HEK293 (cell line): ENCODE measurements around the gene FAM168A.

ENCODE experiments used
- CTCF ChIA-PET: fragments of 350-600 bp; formaldehyde crosslinking; extraction: SDS; loops from one replicate; lab custom pipeline; 2021; ENCODE audit warnings: antibody characterized with exemption; lab: Yijun Ruan, JAX
- POLR2A ChIA-PET: fragments of 300-600 bp; formaldehyde crosslinking; extraction: SDS; loops from one replicate; lab custom pipeline; 2020; ENCODE audit warnings: antibody characterized with exemption, inconsistent platforms; lab: Yijun Ruan, JAX
- H3K27ac ChIP-seq: fragments of 200-500 bp; sonication (Bioruptor generic); 2 replicates; pipeline ENCODE4 v1.5.1; 2014; ENCODE audit warnings: low read depth, low read length, control low read depth, inconsistent platforms; ENCODE audit errors: extremely low read depth
- H3K36me3 ChIP-seq, 2 experiments: fragments of 200-500 bp in 1 of 2; sonication (Bioruptor generic) in 1 of 2; 1 replicate in 1 of 2; 2 replicates in 1 of 2; pipeline ENCODE4 v1.5.1; 2014 to 2017; ENCODE audit warnings: inconsistent platforms in 2 of 2, low read length in 2 of 2; ENCODE audit not compliant: control insufficient read depth in 2 of 2, insufficient read depth in 1 of 2
- H3K4me1 ChIP-seq: fragments of 200-500 bp; sonication (Bioruptor generic); 2 replicates; pipeline ENCODE4 v1.5.1; 2014; ENCODE audit warnings: mild to moderate bottlenecking, low read length, inconsistent platforms; ENCODE audit not compliant: control insufficient read depth, insufficient read depth
- H3K4me3 ChIP-seq: 2 replicates; pipeline ENCODE4 v1.5.1; 2011; ENCODE audit warnings: low read depth, mild to moderate bottlenecking, control low read depth, low read length, moderate library complexity
- H3K9me3 ChIP-seq: fragments of 200-500 bp; sonication (Bioruptor generic); 2 replicates; pipeline ENCODE4 v1.5.1; 2014; ENCODE audit warnings: low read depth, low read length, inconsistent platforms; ENCODE audit not compliant: control insufficient read depth, insufficient read depth
- MZF1 ChIP-seq: fragments of 450-650 bp; formaldehyde crosslinking; IDR thresholded peaks from 2 replicates; pipeline ENCODE4 v1.5.1; 2017; ENCODE audit warnings: missing biosample characterization, missing genetic modification characterization, borderline replicate concordance
- OSR2 ChIP-seq: fragments of 450-650 bp; formaldehyde crosslinking; IDR thresholded peaks from 2 replicates; pipeline ENCODE4 v1.5.1; 2016; ENCODE audit warnings: missing biosample characterization, missing genetic modification characterization
- SP2 ChIP-seq: fragments of 450-650 bp; formaldehyde crosslinking; IDR thresholded peaks from 2 replicates; pipeline ENCODE4 v1.5.1; 2016; ENCODE audit warnings: missing biosample characterization, missing genetic modification characterization
- TRIM28 ChIP-seq: IDR thresholded peaks from 2 replicates; pipeline ENCODE4 v1.6.1; 2011; ENCODE audit warnings: low read length, control low read depth, borderline replicate concordance
- ZFP3 ChIP-seq: fragments of 450-650 bp; formaldehyde crosslinking; IDR thresholded peaks from 2 replicates; pipeline ENCODE4 v1.5.1; 2016; ENCODE audit warnings: low read depth, missing biosample characterization, missing genetic modification characterization
- ZFP69B ChIP-seq: fragments of 450-650 bp; formaldehyde crosslinking; IDR thresholded peaks from 2 replicates; pipeline ENCODE4 v1.5.1; 2016; ENCODE audit warnings: missing biosample characterization, missing genetic modification characterization
- ZNF274 ChIP-seq, 2 experiments: fragments of 200-500 bp in 1 of 2; fragments of 450-650 bp in 1 of 2; sonication (Bioruptor generic) in 1 of 2; formaldehyde crosslinking in 1 of 2; IDR thresholded peaks; 2 replicates each; pipeline versions ENCODE4 v1.5.1 to v1.6.1; 2014 to 2016; ENCODE audit warnings: borderline replicate concordance in 1 of 2, inconsistent platforms in 1 of 2, low read length in 1 of 2, missing biosample characterization in 1 of 2, missing genetic modification characterization in 1 of 2
- ZNF37A ChIP-seq: fragments of 450-650 bp; IDR thresholded peaks from 2 replicates; pipeline ENCODE4 v1.5.1; 2018; ENCODE audit warnings: missing biosample characterization, missing genetic modification characterization
- ZNF423 ChIP-seq: fragments of 450-650 bp; formaldehyde crosslinking; IDR thresholded peaks from 2 replicates; pipeline ENCODE4 v1.5.1; 2016; ENCODE audit warnings: missing biosample characterization, missing genetic modification characterization
- ZNF518A ChIP-seq: fragments of 450-650 bp; formaldehyde crosslinking; conservative IDR thresholded peaks from 2 replicates; pipeline ENCODE4 v1.5.1; 2016; ENCODE audit warnings: low read depth, missing biosample characterization, missing genetic modification characterization
- ZNF521 ChIP-seq: fragments of 450-650 bp; formaldehyde crosslinking; IDR thresholded peaks from 2 replicates; pipeline ENCODE4 v1.5.1; 2017; ENCODE audit warnings: missing biosample characterization, mild to moderate bottlenecking, missing genetic modification characterization
- ZNF529 ChIP-seq: fragments of 450-650 bp; formaldehyde crosslinking; IDR thresholded peaks from 2 replicates; pipeline ENCODE4 v1.5.1; 2017; ENCODE audit warnings: missing genetic modification characterization, missing biosample characterization; ENCODE audit not compliant: insufficient replicate concordance
- ZNF660 ChIP-seq: fragments of 450-650 bp; IDR thresholded peaks from 2 replicates; pipeline ENCODE4 v1.5.1; 2018; ENCODE audit warnings: missing biosample characterization, mild to moderate bottlenecking, missing genetic modification characterization
- TF ChIP-seq, protein P1 (sequence below): fragments of 450-650 bp; formaldehyde crosslinking; IDR thresholded peaks from 2 replicates; pipeline ENCODE4 v1.5.1; 2016; ENCODE audit warnings: missing biosample characterization, missing genetic modification characterization
- TF ChIP-seq, protein P2 (sequence below): fragments of 450-650 bp; formaldehyde crosslinking; IDR thresholded peaks from 2 replicates; pipeline ENCODE4 v1.5.1; 2016; ENCODE audit warnings: missing biosample characterization, missing genetic modification characterization, borderline replicate concordance
- TF ChIP-seq, protein P3 (sequence below): fragments of 450-650 bp; formaldehyde crosslinking; IDR thresholded peaks from 2 replicates; pipeline ENCODE4 v1.5.1; 2017; ENCODE audit warnings: missing biosample characterization, mild to moderate bottlenecking, missing genetic modification characterization, moderate library complexity
- TF ChIP-seq, protein P4 (sequence below): fragments of 450-650 bp; formaldehyde crosslinking; IDR thresholded peaks from 2 replicates; pipeline ENCODE4 v1.5.1; 2016; ENCODE audit warnings: missing biosample characterization, missing genetic modification characterization, low read depth

Gene FAM168A

DNA sequence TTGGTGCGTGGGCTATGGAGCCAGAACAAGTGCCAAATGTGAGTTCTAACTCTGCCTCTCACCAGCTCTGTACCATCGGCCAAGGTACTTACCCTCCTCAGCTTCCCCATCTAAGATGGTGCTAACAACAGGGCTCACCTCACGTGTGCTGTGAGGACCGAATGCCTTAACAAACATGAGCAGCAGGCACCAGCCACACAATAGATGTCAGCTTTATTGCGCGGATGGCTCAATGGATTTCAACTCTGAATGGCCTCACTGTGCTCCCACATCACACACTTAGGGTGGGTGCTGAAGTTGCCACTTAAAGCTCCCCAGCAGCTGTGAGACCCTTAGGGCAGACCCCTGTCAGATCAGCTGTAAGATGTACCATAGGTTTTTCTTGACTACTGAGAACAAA lies 197.6 kb downstream of the FAM168A start (continued):
- TF ChIP-seq ZNF518A (tag by site-specific recombination) (no peak), ZNF37A (tag by site-specific recombination) (no peak), SP2 (tag by site-specific recombination) (no peak), ZNF660 (tag by site-specific recombination) (no peak), ZFP3 (tag by site-specific recombination) (no peak), ZNF529 (tag by site-specific recombination) (no peak), TRIM28 (no peak), MZF1 (tag by site-specific recombination) (no peak), ZFP69B (tag by site-specific recombination) (no peak)
- TF ChIP-seq, protein P1, sequence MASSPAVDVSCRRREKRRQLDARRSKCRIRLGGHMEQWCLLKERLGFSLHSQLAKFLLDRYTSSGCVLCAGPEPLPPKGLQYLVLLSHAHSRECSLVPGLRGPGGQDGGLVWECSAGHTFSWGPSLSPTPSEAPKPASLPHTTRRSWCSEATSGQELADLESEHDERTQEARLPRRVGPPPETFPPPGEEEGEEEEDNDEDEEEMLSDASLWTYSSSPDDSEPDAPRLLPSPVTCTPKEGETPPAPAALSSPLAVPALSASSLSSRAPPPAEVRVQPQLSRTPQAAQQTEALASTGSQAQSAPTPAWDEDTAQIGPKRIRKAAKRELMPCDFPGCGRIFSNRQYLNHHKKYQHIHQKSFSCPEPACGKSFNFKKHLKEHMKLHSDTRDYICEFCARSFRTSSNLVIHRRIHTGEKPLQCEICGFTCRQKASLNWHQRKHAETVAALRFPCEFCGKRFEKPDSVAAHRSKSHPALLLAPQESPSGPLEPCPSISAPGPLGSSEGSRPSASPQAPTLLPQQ: no peak
- TF ChIP-seq, protein P2, sequence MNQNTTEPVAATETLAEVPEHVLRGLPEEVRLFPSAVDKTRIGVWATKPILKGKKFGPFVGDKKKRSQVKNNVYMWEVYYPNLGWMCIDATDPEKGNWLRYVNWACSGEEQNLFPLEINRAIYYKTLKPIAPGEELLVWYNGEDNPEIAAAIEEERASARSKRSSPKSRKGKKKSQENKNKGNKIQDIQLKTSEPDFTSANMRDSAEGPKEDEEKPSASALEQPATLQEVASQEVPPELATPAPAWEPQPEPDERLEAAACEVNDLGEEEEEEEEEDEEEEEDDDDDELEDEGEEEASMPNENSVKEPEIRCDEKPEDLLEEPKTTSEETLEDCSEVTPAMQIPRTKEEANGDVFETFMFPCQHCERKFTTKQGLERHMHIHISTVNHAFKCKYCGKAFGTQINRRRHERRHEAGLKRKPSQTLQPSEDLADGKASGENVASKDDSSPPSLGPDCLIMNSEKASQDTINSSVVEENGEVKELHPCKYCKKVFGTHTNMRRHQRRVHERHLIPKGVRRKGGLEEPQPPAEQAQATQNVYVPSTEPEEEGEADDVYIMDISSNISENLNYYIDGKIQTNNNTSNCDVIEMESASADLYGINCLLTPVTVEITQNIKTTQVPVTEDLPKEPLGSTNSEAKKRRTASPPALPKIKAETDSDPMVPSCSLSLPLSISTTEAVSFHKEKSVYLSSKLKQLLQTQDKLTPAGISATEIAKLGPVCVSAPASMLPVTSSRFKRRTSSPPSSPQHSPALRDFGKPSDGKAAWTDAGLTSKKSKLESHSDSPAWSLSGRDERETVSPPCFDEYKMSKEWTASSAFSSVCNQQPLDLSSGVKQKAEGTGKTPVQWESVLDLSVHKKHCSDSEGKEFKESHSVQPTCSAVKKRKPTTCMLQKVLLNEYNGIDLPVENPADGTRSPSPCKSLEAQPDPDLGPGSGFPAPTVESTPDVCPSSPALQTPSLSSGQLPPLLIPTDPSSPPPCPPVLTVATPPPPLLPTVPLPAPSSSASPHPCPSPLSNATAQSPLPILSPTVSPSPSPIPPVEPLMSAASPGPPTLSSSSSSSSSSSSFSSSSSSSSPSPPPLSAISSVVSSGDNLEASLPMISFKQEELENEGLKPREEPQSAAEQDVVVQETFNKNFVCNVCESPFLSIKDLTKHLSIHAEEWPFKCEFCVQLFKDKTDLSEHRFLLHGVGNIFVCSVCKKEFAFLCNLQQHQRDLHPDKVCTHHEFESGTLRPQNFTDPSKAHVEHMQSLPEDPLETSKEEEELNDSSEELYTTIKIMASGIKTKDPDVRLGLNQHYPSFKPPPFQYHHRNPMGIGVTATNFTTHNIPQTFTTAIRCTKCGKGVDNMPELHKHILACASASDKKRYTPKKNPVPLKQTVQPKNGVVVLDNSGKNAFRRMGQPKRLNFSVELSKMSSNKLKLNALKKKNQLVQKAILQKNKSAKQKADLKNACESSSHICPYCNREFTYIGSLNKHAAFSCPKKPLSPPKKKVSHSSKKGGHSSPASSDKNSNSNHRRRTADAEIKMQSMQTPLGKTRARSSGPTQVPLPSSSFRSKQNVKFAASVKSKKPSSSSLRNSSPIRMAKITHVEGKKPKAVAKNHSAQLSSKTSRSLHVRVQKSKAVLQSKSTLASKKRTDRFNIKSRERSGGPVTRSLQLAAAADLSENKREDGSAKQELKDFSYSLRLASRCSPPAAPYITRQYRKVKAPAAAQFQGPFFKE (tag by site-specific recombination): no peak
- TF ChIP-seq, all 188 proteins: peak for 0

DNA sequence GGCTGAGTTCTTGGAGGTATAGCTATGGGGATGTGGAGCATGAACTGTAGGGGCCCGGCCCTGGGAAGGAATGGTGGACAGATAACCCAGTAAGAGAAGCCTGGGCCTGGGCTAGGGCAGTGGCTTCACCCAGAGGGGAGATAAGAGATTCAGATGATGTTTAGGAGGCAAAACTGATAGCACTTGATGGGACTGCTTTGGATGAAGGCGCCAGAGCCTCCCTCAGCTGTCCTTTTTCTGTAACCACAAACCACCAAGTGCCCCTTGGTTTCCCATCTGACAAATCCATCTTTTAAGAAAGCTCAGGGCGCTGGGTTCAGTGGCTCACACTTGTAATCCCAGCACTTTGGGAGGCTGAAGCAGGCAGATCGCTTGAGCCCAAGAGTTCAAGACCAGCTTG lies 198.3 kb downstream of the FAM168A start:
- POLR2A ChIA-PET: interaction anchor here (1.4 kb wide), 1 partner anchor 92 kb away, joined by 10 read pairs; no protein-coding TSS in a partner anchor
- H3K4me3 ChIP-seq: no peak overlapping the region
- H3K9me3 ChIP-seq: no peaks in the 10 kb centered on the region
- peaks cover 0 to 37% of the 10 kb centered on the region in 2 experiments; a peak in 1 of 3 replicates for H3K36me3 ChIP-seq
- CTCF ChIA-PET: interaction anchor here (0.6 to 10.1 kb wide), 5 partner anchors 48 to 262 kb away, joined by 3 to 122 read pairs (median 4); no protein-coding TSS in a partner anchor
- no peaks in the 10 kb centered on the region for H3K4me1 ChIP-seq
- no peak for TF ChIP-seq ZNF423 (tag by site-specific recombination)
- TF ChIP-seq ZNF274 (IDR thresholded peaks at IDR 0.05; ENCODE audit: low read length): no peak
- no peak for TF ChIP-seq ZNF274 (tag by site-specific recombination; IDR thresholded peaks at IDR 0.05; ENCODE audit: borderline replicate concordance)
- no peak for TF ChIP-seq OSR2
- TF ChIP-seq, protein P3, sequence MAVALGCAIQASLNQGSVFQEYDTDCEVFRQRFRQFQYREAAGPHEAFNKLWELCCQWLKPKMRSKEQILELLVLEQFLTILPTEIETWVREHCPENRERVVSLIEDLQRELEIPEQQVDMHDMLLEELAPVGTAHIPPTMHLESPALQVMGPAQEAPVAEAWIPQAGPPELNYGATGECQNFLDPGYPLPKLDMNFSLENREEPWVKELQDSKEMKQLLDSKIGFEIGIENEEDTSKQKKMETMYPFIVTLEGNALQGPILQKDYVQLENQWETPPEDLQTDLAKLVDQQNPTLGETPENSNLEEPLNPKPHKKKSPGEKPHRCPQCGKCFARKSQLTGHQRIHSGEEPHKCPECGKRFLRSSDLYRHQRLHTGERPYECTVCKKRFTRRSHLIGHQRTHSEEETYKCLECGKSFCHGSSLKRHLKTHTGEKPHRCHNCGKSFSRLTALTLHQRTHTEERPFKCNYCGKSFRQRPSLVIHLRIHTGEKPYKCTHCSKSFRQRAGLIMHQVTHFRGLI: no peak
- TF ChIP-seq ZNF521 (tag by site-specific recombination): no peak
- TF ChIP-seq, protein P4, sequence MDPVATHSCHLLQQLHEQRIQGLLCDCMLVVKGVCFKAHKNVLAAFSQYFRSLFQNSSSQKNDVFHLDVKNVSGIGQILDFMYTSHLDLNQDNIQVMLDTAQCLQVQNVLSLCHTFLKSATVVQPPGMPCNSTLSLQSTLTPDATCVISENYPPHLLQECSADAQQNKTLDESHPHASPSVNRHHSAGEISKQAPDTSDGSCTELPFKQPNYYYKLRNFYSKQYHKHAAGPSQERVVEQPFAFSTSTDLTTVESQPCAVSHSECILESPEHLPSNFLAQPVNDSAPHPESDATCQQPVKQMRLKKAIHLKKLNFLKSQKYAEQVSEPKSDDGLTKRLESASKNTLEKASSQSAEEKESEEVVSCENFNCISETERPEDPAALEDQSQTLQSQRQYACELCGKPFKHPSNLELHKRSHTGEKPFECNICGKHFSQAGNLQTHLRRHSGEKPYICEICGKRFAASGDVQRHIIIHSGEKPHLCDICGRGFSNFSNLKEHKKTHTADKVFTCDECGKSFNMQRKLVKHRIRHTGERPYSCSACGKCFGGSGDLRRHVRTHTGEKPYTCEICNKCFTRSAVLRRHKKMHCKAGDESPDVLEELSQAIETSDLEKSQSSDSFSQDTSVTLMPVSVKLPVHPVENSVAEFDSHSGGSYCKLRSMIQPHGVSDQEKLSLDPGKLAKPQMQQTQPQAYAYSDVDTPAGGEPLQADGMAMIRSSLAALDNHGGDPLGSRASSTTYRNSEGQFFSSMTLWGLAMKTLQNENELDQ (tag by site-specific recombination): no peak
- no peak overlapping the region for H3K27ac ChIP-seq
